H1 (cell line): ENCODE measurements around the gene GSE1. TPM values are rescaled to one million over a fixed set of nuclear protein-coding genes. Genes with fewer than 3 reads are reported as not detected.

Experiments
- CTCF ChIA-PET: fragments of 300-600 bp; sonication (Branson Sonifier 250); formaldehyde crosslinking; loops from one replicate; lab custom pipeline; 2021; ENCODE audit not compliant: partially characterized antibody; lab: Charles Lee
- POLR2A ChIA-PET: fragments of 300-600 bp; sonication (Branson Sonifier 250); formaldehyde crosslinking; loops from one replicate; lab custom pipeline; 2021; ENCODE audit warnings: inconsistent platforms; ENCODE audit not compliant: partially characterized antibody; lab: Charles Lee
- DNase-seq, 2 experiments: peaks; one replicate each; pipeline versions ENCODE4 v3.0.0 to v3.0.0-alpha.2; 2010 to 2022; ENCODE audit warnings: low spot score in 2 of 2, low read depth in 1 of 2, mixed read lengths in 1 of 2
- FAIRE-seq: peaks from 2 replicates; lab custom pipeline; 2011; peaks lifted over from hg19 to GRCh38; lab: Jason Lieb, UNC
- H2AFZ ChIP-seq: 2 replicates; pipeline ENCODE4 v1.8.1; 2012; ENCODE audit warnings: low read length, inconsistent platforms
- H2AK5ac ChIP-seq: 2 replicates; pipeline ENCODE4 v1.6.1; 2013; ENCODE audit warnings: low read depth, low read length
- H2BK120ac ChIP-seq: replicated peaks from 2 replicates; pipeline ENCODE3; 2013; ENCODE audit warnings: low read depth, low read length, inconsistent platforms
- H2BK12ac ChIP-seq: 2 replicates; pipeline ENCODE4 v1.6.1; 2013; ENCODE audit warnings: low read depth, low read length
- H2BK15ac ChIP-seq: 2 replicates; pipeline ENCODE4 v1.6.1; 2013; ENCODE audit warnings: low read length
- H2BK20ac ChIP-seq: 2 replicates; pipeline ENCODE4 v1.6.1; 2013; ENCODE audit warnings: low read length
- H2BK5ac ChIP-seq: 2 replicates; pipeline ENCODE4 v1.6.1; 2013; ENCODE audit warnings: low read depth, low read length
- H3K14ac ChIP-seq: 2 replicates; pipeline ENCODE4 v1.6.1; 2013; ENCODE audit warnings: inconsistent platforms; ENCODE audit not compliant: insufficient read length
- H3K18ac ChIP-seq: 2 replicates; pipeline ENCODE4 v1.6.1; 2013; ENCODE audit warnings: low read length; ENCODE audit errors: extremely low read depth
- H3K23ac ChIP-seq: 2 replicates; pipeline ENCODE4 v1.6.1; 2013; ENCODE audit warnings: inconsistent platforms; ENCODE audit not compliant: insufficient read length
- H3K23me2 ChIP-seq: 2 replicates; pipeline ENCODE4 v1.6.1; 2013; ENCODE audit warnings: low read depth, low read length
- H3K27ac ChIP-seq: 2 replicates; pipeline ENCODE4 v1.6.1; 2011; ENCODE audit warnings: low read depth, low read length, inconsistent platforms
- H3K27me3 ChIP-seq, 4 experiments: replicated peaks in 1 of 4; 1 replicate in 1 of 4; 2 replicates in 3 of 4; pipeline versions ENCODE4 v1.6.1 to v1.8.1; 2011 to 2013; ENCODE audit warnings: low read length in 3 of 4, mild to moderate bottlenecking in 3 of 4, inconsistent platforms in 2 of 4, mixed read lengths in 2 of 4, moderate library complexity in 1 of 4; ENCODE audit not compliant: control insufficient read depth in 3 of 4, insufficient read depth in 3 of 4; ENCODE audit errors: extremely low read depth in 1 of 4
- H3K36me3 ChIP-seq, 4 experiments: 2 replicates each; pipeline versions ENCODE4 v1.6.1 to v1.8.1; 2011 to 2013; ENCODE audit warnings: mild to moderate bottlenecking in 4 of 4, low read length in 3 of 4, moderate library complexity in 2 of 4, control low read depth in 1 of 4, inconsistent platforms in 1 of 4; ENCODE audit not compliant: insufficient read depth in 4 of 4, control insufficient read depth in 2 of 4
- H3K4ac ChIP-seq: replicated peaks from 2 replicates; pipeline ENCODE3; 2013; ENCODE audit warnings: low read length, low read depth, mixed read lengths, inconsistent platforms; ENCODE audit not compliant: insufficient read length
- H3K4me1 ChIP-seq, 4 experiments: replicated peaks in 1 of 4; 1 replicate in 1 of 4; 2 replicates in 3 of 4; pipeline versions ENCODE4 v1.6.1 to v1.8.1; 2011 to 2013; ENCODE audit warnings: low read length in 3 of 4, inconsistent platforms in 2 of 4, mixed read lengths in 1 of 4; ENCODE audit not compliant: insufficient read depth in 4 of 4, control insufficient read depth in 3 of 4
- H3K4me2 ChIP-seq, 2 experiments: 2 replicates each; pipeline versions ENCODE4 v1.6.1 to v1.8.1; 2011 to 2013; ENCODE audit warnings: low read depth in 2 of 2, low read length in 2 of 2, control low read depth in 1 of 2, inconsistent platforms in 1 of 2, mild to moderate bottlenecking in 1 of 2; ENCODE audit not compliant: insufficient read depth in 1 of 2
- H3K4me3 ChIP-seq, 4 experiments: fragments of 200-600, 300-600 bp in 1 of 4; sonication (generic), shearing (Covaris generic), sonication (Bioruptor Twin) in 1 of 4; 2 replicates each; pipeline versions ENCODE4 v1.5.1 to v1.8.1; 2011 to 2016; ENCODE audit warnings: low read length in 4 of 4, low read depth in 3 of 4, control low read depth in 2 of 4, inconsistent platforms in 2 of 4, mild to moderate bottlenecking in 2 of 4, mixed read lengths in 1 of 4, moderate library complexity in 1 of 4; ENCODE audit not compliant: insufficient read depth in 2 of 4; ENCODE audit errors: extremely low read depth in 1 of 4
- H3K56ac ChIP-seq: replicated peaks from 2 replicates; pipeline ENCODE3; 2013; ENCODE audit warnings: low read depth, mild to moderate bottlenecking, mixed read lengths, low read length, inconsistent platforms; ENCODE audit not compliant: insufficient read length
- H3K79me1 ChIP-seq: 2 replicates; pipeline ENCODE4 v1.6.1; 2013; ENCODE audit warnings: low read depth, low read length, control low read depth
- H3K79me2 ChIP-seq, 2 experiments: 2 replicates each; pipeline versions ENCODE4 v1.6.1 to v1.8.1; 2012 to 2013; ENCODE audit warnings: low read length in 2 of 2, mild to moderate bottlenecking in 2 of 2, inconsistent platforms in 1 of 2; ENCODE audit not compliant: insufficient read depth in 2 of 2, control insufficient read depth in 1 of 2
- H3K9ac ChIP-seq, 4 experiments: replicated peaks in 1 of 4; 1 replicate in 1 of 4; 2 replicates in 3 of 4; pipeline versions ENCODE4 v1.6.1 to v1.8.1; 2011 to 2013; ENCODE audit warnings: low read depth in 3 of 4, low read length in 3 of 4, control low read depth in 2 of 4, mild to moderate bottlenecking in 2 of 4, moderate library complexity in 2 of 4, inconsistent platforms in 1 of 4; ENCODE audit errors: extremely low read depth in 1 of 4
- H3K9me3 ChIP-seq, 2 experiments: 2 replicates each; pipeline versions ENCODE4 v1.6.1 to v1.8.1; 2012 to 2013; ENCODE audit warnings: mild to moderate bottlenecking in 2 of 2, moderate library complexity in 2 of 2, control low read depth in 1 of 2, inconsistent platforms in 1 of 2, low read depth in 1 of 2, low read length in 1 of 2, mixed read lengths in 1 of 2; ENCODE audit not compliant: insufficient read depth in 2 of 2
- H4K20me1 ChIP-seq, 2 experiments: replicated peaks in 1 of 2; 2 replicates each; pipeline versions ENCODE3 to v1.8.1; 2011 to 2013; ENCODE audit warnings: inconsistent platforms in 2 of 2, low read length in 2 of 2, mild to moderate bottlenecking in 1 of 2; ENCODE audit not compliant: insufficient read depth in 2 of 2, control insufficient read depth in 1 of 2
- H4K5ac ChIP-seq: 2 replicates; pipeline ENCODE4 v1.6.1; 2013; ENCODE audit warnings: low read length, low read depth, mixed read lengths, inconsistent platforms; ENCODE audit not compliant: insufficient read length
- H4K8ac ChIP-seq: 2 replicates; pipeline ENCODE4 v1.8.0; 2013; ENCODE audit warnings: mild to moderate bottlenecking, moderate library complexity, low read length, inconsistent platforms; ENCODE audit not compliant: insufficient read depth; ENCODE audit errors: extremely low read depth
- H4K91ac ChIP-seq: replicated peaks from 2 replicates; pipeline ENCODE3; 2013; ENCODE audit warnings: low read length, mixed read lengths, inconsistent platforms; ENCODE audit not compliant: insufficient read length
- EP300 ChIP-seq, 2 experiments: IDR thresholded peaks; 1 replicate in 1 of 2; 2 replicates in 1 of 2; pipeline ENCODE4 v1.6.1; 2011 to 2012; ENCODE audit warnings: low read depth in 2 of 2, low read length in 2 of 2, mild to moderate bottlenecking in 2 of 2, borderline replicate concordance in 1 of 2, inconsistent platforms in 1 of 2, moderate library complexity in 1 of 2
- WGBS, 2 experiments: shearing (Covaris generic) in 1 of 2; methylation state at CpG; one replicate each; pipeline versions ENCODE4 v1.1.6 to v1.1.7; 2013 to 2015; ENCODE audit warnings: low lambda C conversion rate in 2 of 2, mixed read lengths in 2 of 2, inconsistent platforms in 1 of 2, low coverage in 1 of 2, missing lambda C conversion rate in 1 of 2; ENCODE audit not compliant: insufficient replicate concordance in 2 of 2, insufficient coverage in 1 of 2, insufficient read length in 1 of 2; ENCODE audit errors: extremely low coverage in 1 of 2, missing lambda C conversion rate in 1 of 2; 5-methylcytosine and 5-hydroxymethylcytosine counted together
- polyA plus RNA-seq, 7 experiments: library from polyadenylated mRNA; depleted of rRNA in 3 of 7; stranded (reverse) in 5 of 7; unstranded in 2 of 7; fragments of >200 nt in 5 of 7; fragments of 200-250 nt in 2 of 7; gene quantifications; 1 replicate in 5 of 7; 2 replicates in 1 of 7; 4 replicates in 1 of 7; pipeline versions ENCODE4 v1.2.1 to v1.2.3, GENCODE V29; 2011 to 2013; ENCODE audit warnings: missing spikeins in 2 of 7, mixed read lengths in 2 of 7
- total RNA-seq: library from RNA; stranded (reverse); fragmentation: NEBNext Ultra II Directional; extraction: Animal tissue kit (Norgen Biotek cat#: 25700); gene quantifications from 2 replicates; pipeline ENCODE4 v1.2.1, GENCODE V29; 2021

The GSE1 gene
- total and polyA plus RNA-seq, 2 of the 8 experiments (the other 6 are each of a cell fraction or from before 2014, with no cell fraction given): 26.0 to 65.6 TPM

DNA sequence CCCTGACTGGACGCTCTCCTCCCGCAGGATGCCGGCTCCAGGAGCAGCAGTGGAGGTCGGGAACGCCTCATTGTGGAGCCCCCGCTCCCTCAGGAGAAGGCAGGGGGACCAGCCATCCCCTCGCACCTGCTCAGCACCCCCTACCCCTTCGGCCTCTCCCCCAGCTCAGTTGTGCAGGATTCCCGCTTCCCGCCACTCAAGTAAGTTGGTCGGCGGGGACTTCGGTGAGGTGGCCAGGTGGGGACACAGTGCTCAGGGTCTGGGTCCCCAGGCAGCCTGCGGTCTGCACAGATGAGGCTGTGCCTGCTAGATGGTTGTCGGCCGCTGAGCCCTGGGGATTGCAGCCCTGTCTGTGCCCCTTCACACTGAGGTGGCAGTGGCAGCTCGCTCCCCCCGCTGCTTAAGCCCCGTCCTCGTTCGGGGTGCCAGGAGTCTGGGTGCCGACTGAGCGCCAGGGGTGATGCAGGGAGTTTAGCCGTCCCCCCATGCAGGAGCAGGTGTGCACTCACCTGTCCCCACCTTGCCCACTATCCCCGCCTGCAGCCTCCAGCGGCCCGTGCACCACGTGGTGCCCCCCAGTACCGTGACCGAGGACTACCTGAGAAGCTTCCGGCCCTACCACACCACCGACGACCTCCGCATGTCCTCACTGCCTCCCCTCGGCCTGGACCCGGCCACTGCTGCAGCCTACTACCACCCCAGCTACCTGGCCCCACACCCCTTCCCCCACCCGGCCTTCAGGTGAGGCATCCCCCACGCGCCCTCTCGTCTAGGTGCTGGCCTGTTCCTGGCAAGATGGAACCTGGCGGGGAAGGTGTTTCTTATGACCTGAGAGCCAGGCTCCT is 41.4 kb downstream of the GSE1 start:
- Histone ChIP-seq H3K4me2 (no peak overlapping the region), H3K9ac (no peak overlapping the region), H4K5ac (no peak overlapping the region), H3K9me3 (peaks cover 0 to 12% of the 10 kb centered on the region in 2 experiments; a peak in 1 of 4 replicates), H3K27me3 (no peaks in the 10 kb centered on the region), H2BK12ac (no peak overlapping the region), H3K23me2 (no peaks in the 10 kb centered on the region), H3K4me3 (no peak overlapping the region), H2BK120ac (no peak overlapping the region), H4K20me1 (peaks cover 30% of the 10 kb centered on the region in 2 experiments), H3K4ac (no peak overlapping the region), H2BK5ac (no peak overlapping the region; the same call in 1 of the 2 replicates), H3K36me3 (peaks cover 13 to 58% (median 40%) of the 10 kb centered on the region in 4 experiments), H2AK5ac (no peak overlapping the region), H3K56ac (no peak overlapping the region), H4K8ac (peak overlapping the region; percentile 65; the same call in 1 of the 2 replicates), H2BK20ac (no peak overlapping the region), H2BK15ac (no peak overlapping the region), H3K4me1 (peaks cover 0 to 5% (median 0%) of the 10 kb centered on the region in 4 experiments; a peak in 2 of 7 replicates), H4K91ac (no peak overlapping the region), H3K79me1 (peaks cover 10% of the 10 kb centered on the region; the same call in 1 of the 2 replicates), H3K27ac (peak overlapping the region; percentile 35; the same call in 1 of the 2 replicates), H3K23ac (no peak overlapping the region), H3K18ac (no peak overlapping the region; the same call in 1 of the 2 replicates), H3K79me2 (peaks cover 0 to 9% of the 10 kb centered on the region in 2 experiments; a peak in 1 of 4 replicates), H2AFZ (no peak overlapping the region), H3K14ac (no peak overlapping the region)
- POLR2A ChIA-PET: no interaction called here
- DNase-seq (no peak), FAIRE-seq (no peak)
- TF ChIP-seq EP300 (IDR thresholded peaks at IDR 0.05; ENCODE audit: borderline replicate concordance in 1 of 2, low read depth in 2 of 2, low read length in 2 of 2): no peak
- CTCF ChIA-PET: interaction anchor here (0.8 to 16.9 kb wide), 5 partner anchors 18 to 64 kb away, joined by 3 to 248 read pairs (median 4); no protein-coding TSS in a partner anchor
- WGBS, 2 experiments: 98% methylated on average over 33 of the region's 41 CpGs; no CpG with 5 or more reads in 1 of the 2 experiments
